ES-I3 (cell line): ENCODE results near the gene OR7C1.
"Not testable (repeated sequence)": the region's sequence is repeated elsewhere in the genome, so short reads cannot be mapped to it uniquely, and the experiment has no call there.

Experiments
- H3K36me3 ChIP-seq: 2 replicates; pipeline ENCODE4 v1.6.1; 2013; ENCODE audit warnings: mild to moderate bottlenecking, low read length, control low read depth, moderate library complexity; ENCODE audit not compliant: insufficient read depth
- H3K4me1 ChIP-seq: 2 replicates; pipeline ENCODE4 v1.6.1; 2013; ENCODE audit warnings: mild to moderate bottlenecking, control low read depth, low read length; ENCODE audit not compliant: insufficient read depth
- H3K9ac ChIP-seq: 2 replicates; pipeline ENCODE4 v1.6.1; 2013; ENCODE audit warnings: low read depth, mild to moderate bottlenecking, low read length, moderate library complexity
- H3K9me3 ChIP-seq: 2 replicates; pipeline ENCODE4 v1.6.1; 2013; ENCODE audit warnings: mild to moderate bottlenecking, low read length, moderate library complexity; ENCODE audit not compliant: control insufficient read depth, insufficient read depth

The OR7C1 gene

GRCh38 chr19:14779151-14779550 is 55.8 kb downstream of the OR7C1 start:
- Histone ChIP-seq H3K9ac (no peak overlapping the region), H3K4me1 (no peaks in the 10 kb centered on the region; the same call in 1 of the 2 replicates), H3K36me3 (no peaks in the 10 kb centered on the region), H3K9me3 (no peaks in the 10 kb centered on the region)

- not testable (repeated sequence) for H3K36me3 ChIP-seq, H3K9ac ChIP-seq, H3K4me1 ChIP-seq, H3K9me3 ChIP-seq
Measured at GRCh38 chr19:14778110-14778845, 56.7 kb downstream of the OR7C1 start, which contains the start of gene ADGRE2. ADGRE2 (minus strand) TSS chr19:14778560; CDS start chr19:14776756, 1,804 bp downstream.

- H3K4me1 ChIP-seq, H3K36me3 ChIP-seq, H3K9me3 ChIP-seq, H3K9ac ChIP-seq: not testable (repeated sequence)
Measured at GRCh38 chr19:14777645-14778044, 57.3 kb downstream of the OR7C1 start.

- Histone ChIP-seq H3K9me3 (no peaks in the 10 kb centered on the region), H3K9ac (peak overlapping the region; percentile 73; the same call in 1 of the 2 replicates), H3K36me3 (no peaks in the 10 kb centered on the region; the same call in 1 of the 2 replicates), H3K4me1 (no peaks in the 10 kb centered on the region; the same call in 1 of the 2 replicates)
Measured at GRCh38 chr19:14775869-14776586, 59.0 kb downstream of the OR7C1 start.

GRCh38 chr19:14775326-14775725 is 59.7 kb downstream of the OR7C1 start:
- H3K4me1 ChIP-seq, H3K9me3 ChIP-seq, H3K36me3 ChIP-seq: not testable (repeated sequence)
- H3K9ac ChIP-seq = peak overlapping the region; percentile 73; the same call in 1 of the 2 replicates

- Histone ChIP-seq H3K36me3 (no peaks in the 10 kb centered on the region; the same call in 1 of the 2 replicates), H3K9me3 (no peaks in the 10 kb centered on the region), H3K9ac (no peak overlapping the region), H3K4me1 (no peaks in the 10 kb centered on the region; the same call in 1 of the 2 replicates)
Measured at GRCh38 chr19:14774373-14774772, 60.6 kb downstream of the OR7C1 start.

- not testable (repeated sequence) for H3K36me3 ChIP-seq, H3K9me3 ChIP-seq, H3K4me1 ChIP-seq, H3K9ac ChIP-seq
Measured at GRCh38 chr19:14773722-14774121, 61.3 kb downstream of the OR7C1 start.

GRCh38 chr19:14772995-14773394 is 62.0 kb downstream of the OR7C1 start:
- no peak overlapping the region for H3K9ac ChIP-seq
- H3K9me3 ChIP-seq = no peaks in the 10 kb centered on the region
- H3K4me1 ChIP-seq = no peaks in the 10 kb centered on the region
- H3K36me3 ChIP-seq = no peaks in the 10 kb centered on the region; the same call in 1 of the 2 replicates

- Histone ChIP-seq H3K4me1 (no peaks in the 10 kb centered on the region), H3K36me3 (no peaks in the 10 kb centered on the region; the same call in 1 of the 2 replicates), H3K9ac (no peak overlapping the region), H3K9me3 (no peaks in the 10 kb centered on the region)
Measured at GRCh38 chr19:14772467-14772866, 62.5 kb downstream of the OR7C1 start.

GRCh38 chr19:14770944-14771839 is 63.8 kb downstream of the OR7C1 start:
- no peak overlapping the region for H3K9ac ChIP-seq
- H3K4me1 ChIP-seq = no peaks in the 10 kb centered on the region
- H3K9me3 ChIP-seq = no peaks in the 10 kb centered on the region
- no peaks in the 10 kb centered on the region; the same call in 1 of the 2 replicates for H3K36me3 ChIP-seq

- Histone ChIP-seq H3K36me3 (no peaks in the 10 kb centered on the region; the same call in 1 of the 2 replicates), H3K4me1 (no peaks in the 10 kb centered on the region), H3K9ac (no peak overlapping the region), H3K9me3 (no peaks in the 10 kb centered on the region)
Measured at GRCh38 chr19:14770136-14770535, 64.8 kb downstream of the OR7C1 start.

GRCh38 chr19:14769201-14769600 is 65.8 kb downstream of the OR7C1 start:
- no peaks in the 10 kb centered on the region for H3K9me3 ChIP-seq
- H3K36me3 ChIP-seq = no peaks in the 10 kb centered on the region; the same call in 1 of the 2 replicates
- H3K4me1 ChIP-seq = no peaks in the 10 kb centered on the region
- H3K9ac ChIP-seq = no peak overlapping the region

GRCh38 chr19:14768001-14768400 is 67.0 kb downstream of the OR7C1 start:
- Histone ChIP-seq H3K9ac (no peak overlapping the region), H3K36me3 (no peaks in the 10 kb centered on the region; the same call in 1 of the 2 replicates), H3K4me1 (no peaks in the 10 kb centered on the region), H3K9me3 (no peaks in the 10 kb centered on the region)

GRCh38 chr19:14767466-14767971 is 67.5 kb downstream of the OR7C1 start:
- Histone ChIP-seq H3K36me3 (no peaks in the 10 kb centered on the region; the same call in 1 of the 2 replicates), H3K4me1 (no peaks in the 10 kb centered on the region), H3K9ac (no peak overlapping the region), H3K9me3 (no peaks in the 10 kb centered on the region)
